HL-60 (cell line): ENCODE measurements around the gene ANO1.

ENCODE experiments used
- DNase-seq, 2 experiments: peaks; one replicate each; pipeline ENCODE4 v3.0.0-alpha.2; 2010 to 2020; ENCODE audit warnings: low read depth in 1 of 2, low spot score in 1 of 2
- H3K27ac ChIP-seq: fragments of 250-450 bp; sonication (Bioruptor Pico); replicated peaks from 2 replicates; pipeline ENCODE4 v1.5.1; 2020; ENCODE audit warnings: mild to moderate bottlenecking, moderate library complexity
- H3K27me3 ChIP-seq: fragments of 250-450 bp; sonication (Bioruptor Pico); 2 replicates; pipeline ENCODE4 v1.5.1; 2021; ENCODE audit warnings: mild to moderate bottlenecking, moderate library complexity; ENCODE audit not compliant: insufficient read depth, poor library complexity, severe bottlenecking
- H3K4me3 ChIP-seq: replicated peaks from 2 replicates; pipeline ENCODE4 v1.5.1; 2011; ENCODE audit warnings: mild to moderate bottlenecking, control low read depth, low read length; ENCODE audit not compliant: insufficient read depth
- CTCF ChIP-seq: IDR thresholded peaks from one replicate; pipeline ENCODE4 v1.5.1; 2011; ENCODE audit warnings: low read length, control low read depth, inconsistent platforms; ENCODE audit not compliant: insufficient read depth
- GABPA ChIP-seq: IDR thresholded peaks from 2 replicates; pipeline ENCODE4 v1.6.1; 2012; ENCODE audit warnings: low read depth
- POLR2AphosphoS5 ChIP-seq: IDR thresholded peaks from 2 replicates; pipeline ENCODE4 v1.6.1; 2012; ENCODE audit warnings: low read depth
- SPI1 ChIP-seq: IDR thresholded peaks from 2 replicates; pipeline ENCODE4 v1.6.1; 2012; ENCODE audit warnings: low read depth, mild to moderate bottlenecking, borderline replicate concordance
- TF ChIP-seq, protein P1 (sequence below): IDR thresholded peaks from 2 replicates; pipeline ENCODE4 v1.6.1; 2012; ENCODE audit warnings: low read depth; ENCODE audit not compliant: insufficient replicate concordance

The ANO1 gene

DNA sequence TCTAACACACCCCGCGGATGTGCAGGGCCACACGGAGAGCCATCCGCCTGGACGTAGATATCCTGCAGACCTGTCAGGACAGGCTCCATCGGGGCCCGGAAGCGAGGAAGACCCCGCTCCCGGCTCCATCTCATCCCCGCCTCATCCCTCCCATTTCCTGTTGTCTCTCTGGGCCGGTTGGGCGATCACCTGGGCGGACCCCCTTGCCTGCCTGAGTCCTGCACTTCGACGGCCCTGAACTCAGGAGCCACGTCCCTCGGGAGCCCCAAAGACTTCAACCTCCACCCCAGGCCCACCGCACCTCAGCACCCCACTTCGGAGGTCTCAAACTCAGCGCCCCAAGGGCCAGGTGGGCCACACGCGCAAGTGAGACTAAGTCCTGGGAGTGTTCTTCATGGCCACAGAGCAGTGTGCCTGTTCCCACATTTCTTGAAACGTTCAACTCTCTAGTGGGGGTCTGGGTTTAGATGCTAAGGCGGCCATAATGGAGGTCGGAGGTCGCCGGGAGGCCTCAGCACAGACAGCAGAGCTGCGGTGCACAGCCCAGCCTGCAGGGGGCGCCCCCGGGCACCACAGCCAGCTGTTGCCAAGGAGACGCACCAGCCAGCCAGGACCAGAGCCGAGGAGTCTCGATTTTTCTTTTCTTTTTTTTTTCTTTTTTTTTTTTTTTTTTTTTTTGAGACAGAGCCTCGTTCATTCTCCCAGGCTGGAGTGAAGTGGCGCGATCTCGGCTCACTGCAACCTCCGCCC lies 99.0 kb downstream of the ANO1 start:
- TF ChIP-seq CTCF = peak; percentile 75
- TF ChIP-seq, protein P1, sequence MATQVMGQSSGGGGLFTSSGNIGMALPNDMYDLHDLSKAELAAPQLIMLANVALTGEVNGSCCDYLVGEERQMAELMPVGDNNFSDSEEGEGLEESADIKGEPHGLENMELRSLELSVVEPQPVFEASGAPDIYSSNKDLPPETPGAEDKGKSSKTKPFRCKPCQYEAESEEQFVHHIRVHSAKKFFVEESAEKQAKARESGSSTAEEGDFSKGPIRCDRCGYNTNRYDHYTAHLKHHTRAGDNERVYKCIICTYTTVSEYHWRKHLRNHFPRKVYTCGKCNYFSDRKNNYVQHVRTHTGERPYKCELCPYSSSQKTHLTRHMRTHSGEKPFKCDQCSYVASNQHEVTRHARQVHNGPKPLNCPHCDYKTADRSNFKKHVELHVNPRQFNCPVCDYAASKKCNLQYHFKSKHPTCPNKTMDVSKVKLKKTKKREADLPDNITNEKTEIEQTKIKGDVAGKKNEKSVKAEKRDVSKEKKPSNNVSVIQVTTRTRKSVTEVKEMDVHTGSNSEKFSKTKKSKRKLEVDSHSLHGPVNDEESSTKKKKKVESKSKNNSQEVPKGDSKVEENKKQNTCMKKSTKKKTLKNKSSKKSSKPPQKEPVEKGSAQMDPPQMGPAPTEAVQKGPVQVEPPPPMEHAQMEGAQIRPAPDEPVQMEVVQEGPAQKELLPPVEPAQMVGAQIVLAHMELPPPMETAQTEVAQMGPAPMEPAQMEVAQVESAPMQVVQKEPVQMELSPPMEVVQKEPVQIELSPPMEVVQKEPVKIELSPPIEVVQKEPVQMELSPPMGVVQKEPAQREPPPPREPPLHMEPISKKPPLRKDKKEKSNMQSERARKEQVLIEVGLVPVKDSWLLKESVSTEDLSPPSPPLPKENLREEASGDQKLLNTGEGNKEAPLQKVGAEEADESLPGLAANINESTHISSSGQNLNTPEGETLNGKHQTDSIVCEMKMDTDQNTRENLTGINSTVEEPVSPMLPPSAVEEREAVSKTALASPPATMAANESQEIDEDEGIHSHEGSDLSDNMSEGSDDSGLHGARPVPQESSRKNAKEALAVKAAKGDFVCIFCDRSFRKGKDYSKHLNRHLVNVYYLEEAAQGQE = no peak
- Histone ChIP-seq H3K4me3 (no peak overlapping the region), H3K27me3 (no peaks in the 10 kb centered on the region), H3K27ac (no peak overlapping the region)
- DNase-seq = peak; percentile 27 to 36

GRCh38 chr11:70180906-70181305 lies 102.8 kb downstream of the ANO1 start:
- TF ChIP-seq, protein P1 = no peak
- TF ChIP-seq CTCF = no peak
- no peak for TF ChIP-seq POLR2AphosphoS5
- TF ChIP-seq SPI1 = no peak
- TF ChIP-seq GABPA = no peak
- DNase-seq = no peak
- H3K4me3 ChIP-seq = no peak overlapping the region
- H3K27ac ChIP-seq = no peak overlapping the region
- H3K27me3 ChIP-seq = no peaks in the 10 kb centered on the region

DNA sequence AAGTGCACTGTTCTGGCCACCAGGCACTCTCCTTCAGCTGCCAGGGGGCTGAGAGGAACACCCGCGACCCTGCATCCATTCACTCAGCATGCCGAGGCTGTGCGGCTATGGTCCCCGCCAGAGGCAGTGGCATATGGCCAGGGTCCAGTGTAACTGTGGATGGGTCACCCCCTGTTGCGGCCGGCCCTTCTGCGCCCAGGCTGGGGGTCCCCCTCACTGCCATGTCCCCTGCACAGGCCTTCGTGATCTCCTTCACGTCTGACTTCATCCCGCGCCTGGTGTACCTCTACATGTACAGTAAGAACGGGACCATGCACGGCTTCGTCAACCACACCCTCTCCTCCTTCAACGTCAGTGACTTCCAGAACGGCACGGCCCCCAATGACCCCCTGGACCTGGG lies 104.1 kb downstream of the ANO1 start:
- TF ChIP-seq CTCF (no peak), POLR2AphosphoS5 (no peak), SPI1 (no peak), GABPA (no peak)
- TF ChIP-seq, protein P1 = no peak
- Histone ChIP-seq H3K4me3 (no peak overlapping the region), H3K27me3 (no peaks in the 10 kb centered on the region), H3K27ac (no peak overlapping the region)
- no peak for DNase-seq
